Measurements from ENCODE around the gene GAS2.

GAS2 gene

DNA sequence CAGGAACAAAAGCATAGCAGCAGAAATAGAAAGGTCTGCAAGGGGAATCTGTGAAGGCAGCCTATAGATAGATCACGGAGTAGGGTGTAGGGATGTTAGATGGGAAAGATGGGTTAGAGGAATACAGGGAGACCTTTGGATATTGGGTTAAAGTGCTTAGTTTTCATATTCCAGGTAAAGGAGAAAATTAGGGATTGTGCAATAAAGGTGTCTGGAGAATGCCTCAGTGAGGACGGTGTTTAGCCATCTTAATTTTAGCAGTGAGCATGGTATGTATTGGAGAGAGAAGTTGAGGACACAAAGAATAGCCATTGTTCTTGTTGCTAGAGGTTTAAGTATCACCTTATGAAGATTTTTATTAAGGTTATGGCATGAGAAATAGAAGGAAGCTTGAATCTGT is 17.7 kb downstream of the GAS2 start:
- POLR2A ChIA-PET: no interaction called here
- Histone ChIP-seq H3K36me3 (ENCODE audit: control insufficient read depth in 2 of 2, insufficient read depth in 1 of 2, low read length in 2 of 2) (no peaks in the 10 kb centered on the region), H3K4me3 (ENCODE audit: low read depth, low read length) (no peak overlapping the region), H3K27ac (ENCODE audit: extremely low read depth, low read depth, low read length) (no peak overlapping the region), H3K9me3 (ENCODE audit: control insufficient read depth, insufficient read depth, low read depth, low read length) (no peaks in the 10 kb centered on the region), H3K4me1 (ENCODE audit: control insufficient read depth, insufficient read depth, low read length) (no peaks in the 10 kb centered on the region)
- TF ChIP-seq BCL11B (tag by site-specific recombination; IDR thresholded peaks at IDR 0.05; ENCODE audit: low read depth) (no peak), ZNF670 (tag by site-specific recombination; IDR thresholded peaks at IDR 0.05; ENCODE audit: low read depth) (no peak), ZNF521 (tag by site-specific recombination; IDR thresholded peaks at IDR 0.05) (no peak), WT1 (tag by site-specific recombination; IDR thresholded peaks at IDR 0.05) (no peak), ZNF629 (tag by site-specific recombination; IDR thresholded peaks at IDR 0.05) (no peak), ZFP37 (tag by site-specific recombination; IDR thresholded peaks at IDR 0.05) (no peak), ZBTB8A (tag by site-specific recombination; IDR thresholded peaks at IDR 0.05) (no peak), ZNF248 (tag by site-specific recombination; IDR thresholded peaks at IDR 0.05) (no peak), SP2 (tag by site-specific recombination; IDR thresholded peaks at IDR 0.05) (no peak), ZNF585B (tag by site-specific recombination; IDR thresholded peaks at IDR 0.05) (no peak)
- TF ChIP-seq, protein P1, sequence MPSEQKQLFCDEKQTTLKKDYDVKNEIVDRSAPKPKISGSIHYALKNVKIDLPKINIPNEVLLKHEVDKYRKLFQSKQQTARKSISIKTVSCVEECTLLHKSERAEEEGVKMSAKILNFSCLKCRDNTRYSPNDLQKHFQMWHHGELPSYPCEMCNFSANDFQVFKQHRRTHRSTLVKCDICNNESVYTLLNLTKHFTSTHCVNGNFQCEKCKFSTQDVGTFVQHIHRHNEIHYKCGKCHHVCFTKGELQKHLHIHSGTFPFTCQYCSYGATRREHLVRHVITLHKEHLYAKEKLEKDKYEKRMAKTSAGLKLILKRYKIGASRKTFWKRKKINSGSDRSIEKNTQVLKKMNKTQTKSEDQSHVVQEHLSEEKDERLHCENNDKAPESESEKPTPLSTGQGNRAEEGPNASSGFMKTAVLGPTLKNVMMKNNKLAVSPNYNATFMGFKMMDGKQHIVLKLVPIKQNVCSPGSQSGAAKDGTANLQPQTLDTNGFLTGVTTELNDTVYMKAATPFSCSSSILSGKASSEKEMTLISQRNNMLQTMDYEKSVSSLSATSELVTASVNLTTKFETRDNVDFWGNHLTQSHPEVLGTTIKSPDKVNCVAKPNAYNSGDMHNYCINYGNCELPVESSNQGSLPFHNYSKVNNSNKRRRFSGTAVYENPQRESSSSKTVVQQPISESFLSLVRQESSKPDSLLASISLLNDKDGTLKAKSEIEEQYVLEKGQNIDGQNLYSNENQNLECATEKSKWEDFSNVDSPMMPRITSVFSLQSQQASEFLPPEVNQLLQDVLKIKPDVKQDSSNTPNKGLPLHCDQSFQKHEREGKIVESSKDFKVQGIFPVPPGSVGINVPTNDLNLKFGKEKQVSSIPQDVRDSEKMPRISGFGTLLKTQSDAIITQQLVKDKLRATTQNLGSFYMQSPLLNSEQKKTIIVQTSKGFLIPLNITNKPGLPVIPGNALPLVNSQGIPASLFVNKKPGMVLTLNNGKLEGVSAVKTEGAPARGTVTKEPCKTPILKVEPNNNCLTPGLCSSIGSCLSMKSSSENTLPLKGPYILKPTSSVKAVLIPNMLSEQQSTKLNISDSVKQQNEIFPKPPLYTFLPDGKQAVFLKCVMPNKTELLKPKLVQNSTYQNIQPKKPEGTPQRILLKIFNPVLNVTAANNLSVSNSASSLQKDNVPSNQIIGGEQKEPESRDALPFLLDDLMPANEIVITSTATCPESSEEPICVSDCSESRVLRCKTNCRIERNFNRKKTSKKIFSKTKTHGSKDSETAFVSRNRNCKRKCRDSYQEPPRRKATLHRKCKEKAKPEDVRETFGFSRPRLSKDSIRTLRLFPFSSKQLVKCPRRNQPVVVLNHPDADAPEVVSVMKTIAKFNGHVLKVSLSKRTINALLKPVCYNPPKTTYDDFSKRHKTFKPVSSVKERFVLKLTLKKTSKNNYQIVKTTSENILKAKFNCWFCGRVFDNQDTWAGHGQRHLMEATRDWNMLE (tag by site-specific recombination; conservative IDR thresholded peaks at IDR 0.05; ENCODE audit: low read depth): no peak
- CTCF ChIA-PET: no interaction called here

DNA sequence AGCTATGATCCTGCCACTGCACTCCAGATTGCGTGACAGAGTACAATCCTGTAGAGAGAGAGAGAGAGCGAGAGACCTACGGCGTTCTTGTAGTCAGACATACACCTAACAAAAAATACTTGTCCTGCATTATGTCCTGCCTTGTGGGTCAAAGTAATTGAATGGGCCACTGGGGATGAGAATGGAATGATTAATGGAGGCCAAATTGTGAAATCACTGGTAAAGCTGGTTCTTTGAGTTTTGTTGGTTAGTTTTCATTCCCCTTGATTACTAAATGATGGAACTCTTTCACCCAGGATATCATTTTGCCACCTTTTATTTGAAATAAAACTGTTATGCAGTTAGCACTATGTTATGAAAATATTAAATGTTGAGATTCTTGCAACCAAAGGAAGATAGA is 18.7 kb downstream of the GAS2 start:
- no peaks in the 10 kb centered on the region for H3K9me3 ChIP-seq (ENCODE audit: control insufficient read depth, insufficient read depth, low read depth, low read length)
- H3K27ac ChIP-seq (ENCODE audit: extremely low read depth, low read depth, low read length): no peak overlapping the region
- TF ChIP-seq ZSCAN16 (tag by site-specific recombination; IDR thresholded peaks at IDR 0.05): no peak
- no peak for TF ChIP-seq ZNF623 (tag by site-specific recombination; IDR thresholded peaks at IDR 0.05)
- no peak for TF ChIP-seq ZNF133 (tag by site-specific recombination; IDR thresholded peaks at IDR 0.05)
- no peak for TF ChIP-seq ZNF473 (tag by site-specific recombination; IDR thresholded peaks at IDR 0.05)
- no peak for TF ChIP-seq ZNF292 (tag by site-specific recombination; IDR thresholded peaks at IDR 0.05; ENCODE audit: borderline replicate concordance, low read depth)
- TF ChIP-seq, protein P2, sequence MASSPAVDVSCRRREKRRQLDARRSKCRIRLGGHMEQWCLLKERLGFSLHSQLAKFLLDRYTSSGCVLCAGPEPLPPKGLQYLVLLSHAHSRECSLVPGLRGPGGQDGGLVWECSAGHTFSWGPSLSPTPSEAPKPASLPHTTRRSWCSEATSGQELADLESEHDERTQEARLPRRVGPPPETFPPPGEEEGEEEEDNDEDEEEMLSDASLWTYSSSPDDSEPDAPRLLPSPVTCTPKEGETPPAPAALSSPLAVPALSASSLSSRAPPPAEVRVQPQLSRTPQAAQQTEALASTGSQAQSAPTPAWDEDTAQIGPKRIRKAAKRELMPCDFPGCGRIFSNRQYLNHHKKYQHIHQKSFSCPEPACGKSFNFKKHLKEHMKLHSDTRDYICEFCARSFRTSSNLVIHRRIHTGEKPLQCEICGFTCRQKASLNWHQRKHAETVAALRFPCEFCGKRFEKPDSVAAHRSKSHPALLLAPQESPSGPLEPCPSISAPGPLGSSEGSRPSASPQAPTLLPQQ (tag by site-specific recombination; IDR thresholded peaks at IDR 0.05): no peak
- no peak for TF ChIP-seq ZNF223 (tag by site-specific recombination; IDR thresholded peaks at IDR 0.05)
- no peak for TF ChIP-seq ZNF792 (tag by site-specific recombination; IDR thresholded peaks at IDR 0.05)
- TF ChIP-seq, protein P3, sequence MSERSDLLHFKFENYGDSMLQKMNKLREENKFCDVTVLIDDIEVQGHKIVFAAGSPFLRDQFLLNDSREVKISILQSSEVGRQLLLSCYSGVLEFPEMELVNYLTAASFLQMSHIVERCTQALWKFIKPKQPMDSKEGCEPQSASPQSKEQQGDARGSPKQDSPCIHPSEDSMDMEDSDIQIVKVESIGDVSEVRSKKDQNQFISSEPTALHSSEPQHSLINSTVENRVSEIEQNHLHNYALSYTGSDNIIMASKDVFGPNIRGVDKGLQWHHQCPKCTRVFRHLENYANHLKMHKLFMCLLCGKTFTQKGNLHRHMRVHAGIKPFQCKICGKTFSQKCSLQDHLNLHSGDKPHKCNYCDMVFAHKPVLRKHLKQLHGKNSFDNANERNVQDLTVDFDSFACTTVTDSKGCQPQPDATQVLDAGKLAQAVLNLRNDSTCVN (tag by site-specific recombination; optimal IDR thresholded peaks at IDR 0.05): no peak
- TF ChIP-seq ZNF677 (tag by site-specific recombination; IDR thresholded peaks at IDR 0.05): no peak
- no peaks in the 10 kb centered on the region for H3K4me1 ChIP-seq (ENCODE audit: control insufficient read depth, insufficient read depth, low read length)
- H3K36me3 ChIP-seq (ENCODE audit: control insufficient read depth in 2 of 2, insufficient read depth in 1 of 2, low read length in 2 of 2): no peaks in the 10 kb centered on the region
- POLR2A ChIA-PET: no interaction called here
- H3K4me3 ChIP-seq (ENCODE audit: low read depth, low read length): no peak overlapping the region
- CTCF ChIA-PET: interaction anchor here (0.6 to 1.4 kb wide), 3 partner anchors 9 to 60 kb away, joined by 3 to 10 read pairs (median 3); no protein-coding TSS in a partner anchor
